GM18511 (cell line): Measurements from ENCODE around the gene NRXN2.

ENCODE experiments used
- ATAC-seq: cut with Tn5 transposase; IDR thresholded peaks from one replicate; pipeline ENCODE4 v1.9.1; 2021; ENCODE audit warnings: mild to moderate bottlenecking, moderate library complexity; ENCODE audit not compliant: unreplicated experiment

NRXN2 gene

DNA sequence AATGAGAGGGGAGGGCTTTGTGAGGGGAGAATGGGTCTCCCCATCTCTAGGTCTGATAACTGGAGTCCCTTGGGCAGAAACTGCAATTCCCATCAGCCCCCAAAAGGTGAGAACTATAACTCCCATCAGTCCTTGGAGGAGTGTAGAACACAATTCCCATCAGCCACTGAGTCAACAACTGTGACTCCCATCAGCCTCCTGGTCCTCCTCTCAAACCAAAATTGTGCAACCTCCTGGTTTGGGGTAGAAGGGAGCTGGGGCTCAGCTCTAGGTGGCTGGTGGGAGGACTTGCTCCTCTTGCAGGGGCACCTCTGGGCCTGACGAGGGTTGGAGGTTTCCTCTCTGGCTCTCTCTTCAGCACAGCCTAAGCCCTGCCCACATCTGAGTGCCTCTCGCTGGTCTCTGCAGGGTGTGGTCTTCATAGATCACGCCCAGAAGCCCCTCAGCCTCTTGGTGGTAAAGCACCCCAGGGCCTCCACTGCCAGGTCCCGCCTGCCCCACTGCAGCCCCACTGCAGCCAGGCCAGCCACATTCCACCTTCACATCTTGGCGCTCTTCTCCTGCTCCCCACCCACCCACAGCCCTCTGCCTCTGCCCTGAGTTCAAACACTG is 113.5 kb downstream of the NRXN2 start:
- no peak for ATAC-seq

GRCh38 chr11:64608636-64609035 is 114.4 kb downstream of the NRXN2 start:
- ATAC-seq: no peak

DNA sequence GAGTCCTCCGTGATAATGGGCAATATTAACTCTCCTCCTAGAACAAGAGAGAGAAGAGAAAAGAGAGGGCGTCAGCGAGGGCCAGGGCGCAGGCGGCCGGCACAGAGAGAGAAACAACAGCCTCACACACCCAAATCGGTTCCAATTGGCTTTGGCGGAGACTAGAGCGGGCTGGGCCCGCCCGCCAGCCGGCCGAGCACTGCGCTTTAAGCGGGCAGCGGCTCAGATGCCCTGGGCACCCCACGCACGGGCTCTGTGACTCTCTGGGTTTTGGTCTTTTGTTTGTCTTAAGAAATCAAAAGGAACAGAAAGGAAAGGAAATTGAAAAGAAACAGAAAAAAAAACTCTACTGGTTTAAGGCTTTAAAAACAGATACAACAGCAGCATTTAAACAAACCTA is 115.0 kb downstream of the NRXN2 start:
- no peak for ATAC-seq

DNA sequence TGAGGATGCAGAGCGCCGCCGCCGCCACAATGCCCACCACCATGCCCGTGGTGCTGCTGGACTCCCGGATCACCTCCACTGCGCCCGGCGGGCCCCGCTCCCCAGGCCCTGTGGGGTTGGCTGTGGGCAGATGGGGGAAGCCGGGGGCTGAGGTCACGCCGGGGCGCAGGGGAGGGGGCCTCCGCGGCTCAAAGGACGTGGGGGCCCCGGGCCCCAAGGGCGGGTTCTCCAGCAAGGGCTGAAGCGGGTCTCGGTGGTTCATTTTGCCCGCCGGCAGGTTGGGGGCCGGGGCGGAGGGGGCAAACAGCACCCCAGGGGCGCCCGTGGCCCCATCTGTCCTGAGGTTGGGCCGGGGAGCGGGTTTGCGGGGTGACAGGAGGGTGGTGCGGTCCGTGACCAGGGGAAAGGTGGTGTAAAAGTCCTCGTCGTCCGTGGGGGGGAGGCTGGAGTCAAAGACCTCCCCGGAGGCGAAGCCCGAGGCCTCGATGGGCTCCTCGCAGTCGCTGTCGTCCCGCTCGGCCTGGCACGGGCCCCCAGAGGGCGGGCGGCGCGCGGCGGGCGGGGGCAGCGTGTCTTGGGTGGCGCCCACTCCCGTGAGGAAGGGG is 115.5 kb downstream of the NRXN2 start:
- ATAC-seq: no peak

- ATAC-seq: no peak
These were observed 116.1 kb downstream of the NRXN2 start for GRCh38 chr11:64606796-64607380.

- no peak for ATAC-seq
These were observed 117.1 kb downstream of the NRXN2 start for GRCh38 chr11:64605656-64606585.

GRCh38 chr11:64605244-64605560 is 117.8 kb downstream of the NRXN2 start:
- no peak for ATAC-seq

- no peak for ATAC-seq
These were observed 118.3 kb downstream of the NRXN2 start for GRCh38 chr11:64604458-64605243.

DNA sequence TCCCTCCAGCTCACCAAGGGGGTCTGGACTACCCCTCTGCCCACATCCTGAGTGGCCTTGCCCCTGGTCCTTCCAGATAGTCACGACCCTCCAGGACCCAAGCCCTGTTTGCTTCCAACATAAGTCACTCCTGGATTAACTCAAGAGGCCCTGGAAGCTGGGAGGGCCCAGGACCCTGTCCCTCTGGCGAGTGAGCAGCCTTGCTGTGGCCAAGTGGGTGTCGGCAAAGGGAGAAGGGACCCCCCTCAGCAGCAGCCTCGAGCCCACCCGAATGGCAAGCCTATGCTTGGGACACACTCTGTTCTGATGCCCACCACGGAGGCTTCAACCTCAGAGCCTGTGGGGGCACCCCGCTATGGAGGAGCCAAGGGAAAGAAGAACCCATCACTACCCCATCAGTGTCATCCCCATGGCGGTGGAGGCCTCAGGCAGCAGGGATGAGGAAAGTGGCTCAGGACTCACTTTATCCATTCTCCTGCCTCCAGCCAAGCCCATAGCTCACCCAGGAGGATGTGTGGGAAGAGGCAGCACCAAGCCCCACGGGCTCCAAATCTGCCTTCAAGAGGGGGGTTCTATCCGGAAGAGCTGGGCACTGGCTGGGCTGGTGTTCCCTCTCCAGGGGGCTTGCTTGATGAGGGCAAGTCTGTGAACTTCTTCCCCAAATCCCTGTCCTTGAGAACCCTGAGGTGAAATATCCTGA is 119.4 kb downstream of the NRXN2 start:
- ATAC-seq: no peak

GRCh38 chr11:64602466-64603070 is 120.4 kb downstream of the NRXN2 start:
- no peak for ATAC-seq

DNA sequence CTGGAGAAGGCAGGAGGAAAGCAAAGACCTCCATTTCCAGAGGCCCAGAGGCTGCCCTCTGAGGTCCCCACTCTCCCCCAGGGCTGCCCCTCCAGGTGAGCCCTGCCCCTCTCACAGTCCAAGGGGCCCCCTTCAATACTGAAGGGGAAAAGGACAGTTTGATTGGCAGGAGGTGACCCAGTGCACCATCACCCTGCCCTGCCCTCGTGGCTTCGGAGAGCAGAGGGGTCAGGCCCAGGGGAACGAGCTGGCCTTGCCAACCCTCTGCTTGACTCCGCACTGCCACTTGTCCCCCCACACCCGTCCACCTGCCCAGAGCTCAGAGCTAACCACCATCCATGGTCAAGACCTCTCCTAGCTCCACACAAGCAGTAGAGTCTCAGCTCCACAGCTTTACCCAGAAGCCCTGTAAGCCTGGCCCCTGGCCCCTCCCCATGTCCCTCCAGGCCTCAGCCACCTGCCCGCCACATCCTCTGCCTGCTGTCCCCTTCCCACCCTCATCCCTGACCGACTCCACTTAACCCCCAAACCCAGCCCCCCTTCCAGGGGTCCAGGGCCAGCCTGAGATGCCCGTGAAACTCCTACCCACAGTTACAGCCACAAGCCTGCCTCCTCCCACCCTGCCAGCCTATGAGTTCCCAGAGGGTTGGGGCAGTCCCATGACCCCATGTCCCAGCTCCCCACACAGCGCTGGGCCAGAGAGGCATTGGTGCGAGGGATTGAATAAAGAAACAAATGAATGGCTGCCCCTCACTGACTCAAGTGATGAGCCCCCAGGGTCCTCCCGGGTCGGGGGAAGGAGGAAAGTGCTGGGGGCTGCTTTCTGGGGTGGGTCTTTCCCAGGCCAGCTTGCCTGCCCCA is 121.2 kb downstream of the NRXN2 start:
- ATAC-seq: no peak

- ATAC-seq: no peak
These were observed 122.6 kb downstream of the NRXN2 start for GRCh38 chr11:64600281-64600992.

GRCh38 chr11:64599698-64600211 is 123.2 kb downstream of the NRXN2 start:
- ATAC-seq: no peak

DNA sequence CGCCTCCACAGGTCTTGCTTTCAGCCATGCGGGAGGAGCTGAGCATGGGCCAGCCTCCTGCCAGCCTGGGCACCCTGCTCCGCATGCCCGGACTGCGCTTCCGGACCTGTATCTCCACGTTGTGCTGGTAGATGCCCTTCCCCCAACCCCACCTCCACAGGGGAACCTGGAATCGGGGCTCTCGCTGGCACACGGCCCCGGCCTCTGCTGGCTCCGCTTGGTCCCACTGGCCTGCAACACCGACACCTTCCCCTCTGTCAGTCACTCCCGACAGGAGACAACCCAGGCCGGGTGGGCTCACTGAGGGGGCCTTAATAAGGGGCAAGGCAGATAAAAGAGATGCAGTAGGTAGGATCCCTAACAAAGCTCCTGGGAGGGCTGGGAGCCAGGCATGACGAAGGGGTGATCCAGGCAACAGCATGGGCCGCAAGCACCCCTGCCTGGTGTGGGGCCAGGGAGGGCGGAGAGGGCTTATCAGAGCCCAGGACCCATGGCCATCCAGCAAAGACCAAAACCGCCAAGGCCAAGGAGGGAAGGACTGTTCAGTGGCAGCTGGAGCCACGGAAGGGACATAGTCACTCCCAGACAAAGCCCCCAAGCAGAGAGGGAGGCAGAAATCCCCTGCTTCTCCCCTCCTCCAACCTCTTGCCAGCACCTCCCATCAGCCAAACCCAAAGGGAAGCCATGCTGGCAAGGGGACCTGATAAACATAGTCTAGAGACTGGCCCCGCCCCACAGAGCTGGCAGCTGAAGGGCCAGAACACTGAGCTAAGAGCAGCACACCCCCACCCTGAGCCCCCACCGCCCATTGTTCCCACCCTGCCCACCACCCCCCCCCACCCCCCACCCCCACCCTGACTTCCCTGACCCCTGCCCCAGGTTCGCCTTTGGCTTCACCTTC is 124.0 kb downstream of the NRXN2 start:
- no peak for ATAC-seq

DNA sequence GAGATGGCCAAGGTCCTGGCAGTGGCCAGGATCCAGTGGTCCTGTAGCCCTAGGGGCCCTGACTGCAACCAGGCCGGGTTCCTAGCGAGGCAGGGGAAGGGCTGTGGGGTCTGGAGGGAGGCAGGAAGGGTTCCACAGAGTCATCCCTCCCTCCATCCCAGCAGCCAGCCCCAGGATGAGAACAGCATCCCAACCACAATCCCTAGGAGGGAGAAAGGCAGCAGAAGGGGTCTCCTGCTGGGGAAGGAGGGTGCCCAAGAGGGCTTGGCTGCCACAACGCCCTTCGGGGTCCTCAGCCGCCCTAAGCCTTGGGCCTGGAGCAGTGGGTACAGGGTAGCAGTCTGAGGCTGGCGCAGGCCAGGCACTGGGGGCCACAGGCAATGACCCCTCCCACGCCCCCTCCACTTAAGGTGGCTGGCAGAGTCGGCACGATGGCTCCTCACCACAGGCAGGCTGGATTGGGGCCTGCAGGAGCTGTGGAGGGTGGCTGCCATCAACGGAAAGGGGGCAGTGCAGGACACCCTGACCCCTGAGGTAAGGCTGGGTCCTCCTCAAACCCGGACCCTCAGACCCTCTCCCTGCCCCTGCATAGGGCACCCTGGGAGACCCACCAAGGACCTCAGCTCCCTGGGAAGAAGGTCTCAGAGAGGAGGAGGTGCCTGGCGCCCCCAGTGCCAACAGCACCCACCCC is 124.7 kb downstream of the NRXN2 start:
- ATAC-seq: no peak

DNA sequence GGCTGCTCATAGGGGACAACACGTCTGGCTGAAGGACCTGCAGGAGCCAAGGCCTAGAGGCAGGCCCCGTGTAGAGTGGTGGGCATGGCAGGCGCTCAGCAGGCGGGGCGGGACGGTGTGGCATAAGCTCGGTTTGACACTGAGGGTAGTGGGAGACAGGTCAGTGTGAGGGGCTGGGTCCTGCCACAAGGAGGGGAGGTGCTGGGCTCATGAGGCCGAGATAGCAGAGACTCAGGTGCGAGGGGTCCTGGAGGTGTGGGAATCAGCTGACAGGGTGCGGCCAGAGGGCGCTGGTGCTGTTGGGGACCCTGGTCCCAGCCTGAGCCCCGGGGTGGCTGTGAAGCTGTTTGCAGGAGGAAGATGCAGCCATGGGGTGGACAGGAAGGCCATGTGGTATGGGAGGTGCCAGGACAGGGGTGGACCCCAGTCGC is 125.3 kb downstream of the NRXN2 start:
- ATAC-seq: no peak
